Measurements from ENCODE around the gene PSMD13.

The PSMD13 gene

DNA sequence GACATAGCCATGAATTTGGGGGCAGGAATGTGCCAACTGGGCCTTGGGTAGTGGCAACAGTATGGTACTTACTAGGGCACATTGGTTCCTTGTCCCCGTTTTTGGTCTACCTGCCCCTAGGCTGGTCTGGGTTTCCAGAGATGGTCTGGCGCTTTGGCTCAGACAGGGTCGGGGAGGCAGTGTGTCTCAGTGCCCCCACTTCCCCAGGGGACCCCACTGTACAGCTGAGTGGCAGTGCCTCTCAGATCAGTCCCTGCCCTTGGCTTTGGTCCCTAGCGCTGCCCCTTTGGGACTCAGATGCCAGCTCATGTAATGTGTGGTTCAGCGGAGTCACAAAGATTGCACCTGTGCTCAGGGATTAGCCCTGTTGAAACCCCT lies 26.0 kb upstream of the PSMD13 start:
- DNase-seq (ENCODE audit: low read depth in 1 of 2, low spot score in 1 of 2): no peak

DNA sequence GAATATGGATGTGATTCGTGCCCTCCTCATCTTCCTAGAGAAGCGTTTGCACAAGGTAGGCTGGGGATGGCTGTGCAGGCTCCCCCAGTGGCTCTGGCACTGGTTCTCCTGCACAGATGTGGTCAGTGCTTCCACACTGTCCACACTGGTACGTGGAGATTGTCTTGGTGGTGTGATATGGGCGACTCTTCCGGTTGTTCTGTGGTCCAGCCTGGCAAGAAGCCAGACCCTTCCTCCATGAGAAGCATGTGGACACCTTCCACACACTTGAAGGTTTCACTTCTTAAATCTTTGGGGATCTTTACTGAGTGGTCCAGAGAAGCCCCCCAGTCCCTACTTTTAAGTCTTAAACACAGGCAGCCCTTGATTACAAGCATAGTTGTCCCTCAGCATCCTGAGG lies 25.5 kb upstream of the PSMD13 start:
- no peak for DNase-seq (ENCODE audit: low read depth in 1 of 2, low spot score in 1 of 2)
- Histone ChIP-seq H3K4me3 (replicated peaks; ENCODE audit: insufficient read depth, low read length) (no peak overlapping the region), H3K27ac (replicated peaks) (no peak overlapping the region), H3K27me3 (ENCODE audit: insufficient read depth, poor library complexity, severe bottlenecking) (no peaks in the 10 kb centered on the region)
- TF ChIP-seq, protein P1, sequence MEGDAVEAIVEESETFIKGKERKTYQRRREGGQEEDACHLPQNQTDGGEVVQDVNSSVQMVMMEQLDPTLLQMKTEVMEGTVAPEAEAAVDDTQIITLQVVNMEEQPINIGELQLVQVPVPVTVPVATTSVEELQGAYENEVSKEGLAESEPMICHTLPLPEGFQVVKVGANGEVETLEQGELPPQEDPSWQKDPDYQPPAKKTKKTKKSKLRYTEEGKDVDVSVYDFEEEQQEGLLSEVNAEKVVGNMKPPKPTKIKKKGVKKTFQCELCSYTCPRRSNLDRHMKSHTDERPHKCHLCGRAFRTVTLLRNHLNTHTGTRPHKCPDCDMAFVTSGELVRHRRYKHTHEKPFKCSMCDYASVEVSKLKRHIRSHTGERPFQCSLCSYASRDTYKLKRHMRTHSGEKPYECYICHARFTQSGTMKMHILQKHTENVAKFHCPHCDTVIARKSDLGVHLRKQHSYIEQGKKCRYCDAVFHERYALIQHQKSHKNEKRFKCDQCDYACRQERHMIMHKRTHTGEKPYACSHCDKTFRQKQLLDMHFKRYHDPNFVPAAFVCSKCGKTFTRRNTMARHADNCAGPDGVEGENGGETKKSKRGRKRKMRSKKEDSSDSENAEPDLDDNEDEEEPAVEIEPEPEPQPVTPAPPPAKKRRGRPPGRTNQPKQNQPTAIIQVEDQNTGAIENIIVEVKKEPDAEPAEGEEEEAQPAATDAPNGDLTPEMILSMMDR (IDR thresholded peaks at IDR 0.05; ENCODE audit: insufficient read depth, low read length): no peak
- TF ChIP-seq SPI1 (IDR thresholded peaks at IDR 0.05; ENCODE audit: borderline replicate concordance, low read depth): no peak
- TF ChIP-seq GABPA (IDR thresholded peaks at IDR 0.05; ENCODE audit: low read depth): no peak
- no peak for TF ChIP-seq POLR2AphosphoS5 (IDR thresholded peaks at IDR 0.05; ENCODE audit: low read depth)
- TF ChIP-seq, protein P2, sequence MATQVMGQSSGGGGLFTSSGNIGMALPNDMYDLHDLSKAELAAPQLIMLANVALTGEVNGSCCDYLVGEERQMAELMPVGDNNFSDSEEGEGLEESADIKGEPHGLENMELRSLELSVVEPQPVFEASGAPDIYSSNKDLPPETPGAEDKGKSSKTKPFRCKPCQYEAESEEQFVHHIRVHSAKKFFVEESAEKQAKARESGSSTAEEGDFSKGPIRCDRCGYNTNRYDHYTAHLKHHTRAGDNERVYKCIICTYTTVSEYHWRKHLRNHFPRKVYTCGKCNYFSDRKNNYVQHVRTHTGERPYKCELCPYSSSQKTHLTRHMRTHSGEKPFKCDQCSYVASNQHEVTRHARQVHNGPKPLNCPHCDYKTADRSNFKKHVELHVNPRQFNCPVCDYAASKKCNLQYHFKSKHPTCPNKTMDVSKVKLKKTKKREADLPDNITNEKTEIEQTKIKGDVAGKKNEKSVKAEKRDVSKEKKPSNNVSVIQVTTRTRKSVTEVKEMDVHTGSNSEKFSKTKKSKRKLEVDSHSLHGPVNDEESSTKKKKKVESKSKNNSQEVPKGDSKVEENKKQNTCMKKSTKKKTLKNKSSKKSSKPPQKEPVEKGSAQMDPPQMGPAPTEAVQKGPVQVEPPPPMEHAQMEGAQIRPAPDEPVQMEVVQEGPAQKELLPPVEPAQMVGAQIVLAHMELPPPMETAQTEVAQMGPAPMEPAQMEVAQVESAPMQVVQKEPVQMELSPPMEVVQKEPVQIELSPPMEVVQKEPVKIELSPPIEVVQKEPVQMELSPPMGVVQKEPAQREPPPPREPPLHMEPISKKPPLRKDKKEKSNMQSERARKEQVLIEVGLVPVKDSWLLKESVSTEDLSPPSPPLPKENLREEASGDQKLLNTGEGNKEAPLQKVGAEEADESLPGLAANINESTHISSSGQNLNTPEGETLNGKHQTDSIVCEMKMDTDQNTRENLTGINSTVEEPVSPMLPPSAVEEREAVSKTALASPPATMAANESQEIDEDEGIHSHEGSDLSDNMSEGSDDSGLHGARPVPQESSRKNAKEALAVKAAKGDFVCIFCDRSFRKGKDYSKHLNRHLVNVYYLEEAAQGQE (IDR thresholded peaks at IDR 0.05; ENCODE audit: insufficient replicate concordance, low read depth): no peak

More for the DNA sequence above, 26.0 kb upstream of the PSMD13 start:
- no peak overlapping the region for H3K27ac ChIP-seq (replicated peaks)
- H3K27me3 ChIP-seq (ENCODE audit: insufficient read depth, poor library complexity, severe bottlenecking): no peaks in the 10 kb centered on the region
- TF ChIP-seq, protein P1 (IDR thresholded peaks at IDR 0.05; ENCODE audit: insufficient read depth, low read length): no peak
- TF ChIP-seq, protein P2 (IDR thresholded peaks at IDR 0.05; ENCODE audit: insufficient replicate concordance, low read depth): no peak
- no peak for TF ChIP-seq GABPA (IDR thresholded peaks at IDR 0.05; ENCODE audit: low read depth)
- no peak for TF ChIP-seq SPI1 (IDR thresholded peaks at IDR 0.05; ENCODE audit: borderline replicate concordance, low read depth)
- no peak for TF ChIP-seq POLR2AphosphoS5 (IDR thresholded peaks at IDR 0.05; ENCODE audit: low read depth)
- H3K4me3 ChIP-seq (replicated peaks; ENCODE audit: insufficient read depth, low read length): no peak overlapping the region

DNA sequence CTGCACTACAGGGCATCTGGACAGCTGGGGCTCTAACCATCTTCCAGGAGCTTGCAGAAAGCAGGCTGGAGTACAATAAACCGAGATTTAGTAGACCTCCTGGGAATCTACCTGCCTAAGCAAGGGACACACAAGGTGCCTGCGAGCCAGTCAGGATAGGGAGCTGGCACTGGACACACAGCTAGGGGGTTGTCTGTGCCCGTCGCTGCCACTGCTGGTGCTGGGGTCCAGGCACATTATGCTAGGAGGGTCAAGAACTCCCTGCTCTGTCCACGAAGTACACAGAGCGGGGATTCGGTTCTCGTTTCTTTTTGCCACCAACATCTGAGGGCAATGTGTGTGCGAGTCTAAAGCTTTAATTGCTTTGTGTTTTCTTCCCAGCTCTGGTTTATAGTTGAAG lies 25.0 kb upstream of the PSMD13 start:
- TF ChIP-seq GABPA (IDR thresholded peaks at IDR 0.05; ENCODE audit: low read depth) (no peak), SPI1 (IDR thresholded peaks at IDR 0.05; ENCODE audit: borderline replicate concordance, low read depth) (no peak), POLR2AphosphoS5 (IDR thresholded peaks at IDR 0.05; ENCODE audit: low read depth) (no peak)
- TF ChIP-seq, protein P2 (IDR thresholded peaks at IDR 0.05; ENCODE audit: insufficient replicate concordance, low read depth): no peak
- TF ChIP-seq, protein P1 (IDR thresholded peaks at IDR 0.05; ENCODE audit: insufficient read depth, low read length): no peak
- DNase-seq (ENCODE audit: low read depth in 1 of 2, low spot score in 1 of 2): no peak
- Histone ChIP-seq H3K4me3 (replicated peaks; ENCODE audit: insufficient read depth, low read length) (no peak overlapping the region), H3K27me3 (ENCODE audit: insufficient read depth, poor library complexity, severe bottlenecking) (no peaks in the 10 kb centered on the region), H3K27ac (replicated peaks) (no peak overlapping the region)
